Mucosa of rectum (tissue), 2 donors: ENCODE results near the gene HADH.
"Not testable (repeated sequence)": the region's sequence is repeated elsewhere in the genome, so short reads cannot be mapped to it uniquely, and the experiment has no call there.

Experiments used
- H3K27ac ChIP-seq, 2 donors: one replicate each; pipeline ENCODE4 v1.7.0; 2013; ENCODE audit warnings: inconsistent platforms in 2 of 2, low read depth in 2 of 2, low read length in 2 of 2
- H3K27me3 ChIP-seq, 2 donors: one replicate each; pipeline ENCODE4 v1.7.0; 2013; ENCODE audit warnings: low read length in 2 of 2; ENCODE audit not compliant: control insufficient read depth in 2 of 2, insufficient read depth in 2 of 2
- H3K36me3 ChIP-seq, 2 donors: one replicate each; pipeline ENCODE4 v1.7.0; 2013; ENCODE audit warnings: low read length in 2 of 2; ENCODE audit not compliant: control insufficient read depth in 2 of 2, insufficient read depth in 2 of 2
- H3K4me1 ChIP-seq, 2 donors: one replicate each; pipeline ENCODE4 v1.7.0; 2013; ENCODE audit warnings: low read length in 2 of 2, mild to moderate bottlenecking in 1 of 2; ENCODE audit not compliant: control insufficient read depth in 2 of 2, insufficient read depth in 2 of 2
- H3K4me3 ChIP-seq, 2 donors: one replicate each; pipeline ENCODE4 v1.7.0; 2013; ENCODE audit warnings: low read length in 2 of 2
- H3K9ac ChIP-seq, 2 donors: one replicate each; pipeline ENCODE4 v1.7.0; 2013; ENCODE audit warnings: low read length in 2 of 2, low read depth in 1 of 2, mild to moderate bottlenecking in 1 of 2
- H3K9me3 ChIP-seq, 2 donors: one replicate each; pipeline ENCODE4 v1.7.0; 2013; ENCODE audit warnings: low read length in 2 of 2; ENCODE audit not compliant: control insufficient read depth in 2 of 2
- donor health status: healthy.
- donor health status: Normal muscosa, but diverticular disease.

HADH gene

GRCh38 chr4:107989537-107990386 lies at the start of gene HADH:
Gene HADH, plus strand, starts transcription at chr4:107989889. Its CDS starts 44 bp downstream, at chr4:107989933.
- Histone ChIP-seq H3K9me3 (no peaks in the 10 kb centered on the region), H3K4me1 (peaks cover 31 to 32% of the 10 kb centered on the region in 2 donors), H3K36me3 (no peaks in the 10 kb centered on the region), H3K27ac (peak within 1 kb of the TSS; percentile 91), H3K9ac (peak within 1 kb of the TSS; percentile 74 to 96), H3K4me3 (peak within 1 kb of the TSS; percentile 86 to 97), H3K27me3 (no peaks in the 10 kb centered on the region)

GRCh38 chr4:107945809-107946208 lies 43.9 kb upstream of the HADH start:
- Histone ChIP-seq H3K27ac (no peak overlapping the region), H3K36me3 (peaks cover 0 to 2% of the 10 kb centered on the region in 2 donors), H3K4me3 (no peak overlapping the region), H3K9me3 (no peaks in the 10 kb centered on the region), H3K4me1 (no peaks in the 10 kb centered on the region), H3K9ac (no peak overlapping the region), H3K27me3 (no peaks in the 10 kb centered on the region)

GRCh38 chr4:107950746-107951540 lies 38.7 kb upstream of the HADH start:
- H3K4me3 ChIP-seq = no peak overlapping the region
- no peaks in the 10 kb centered on the region for H3K27me3 ChIP-seq
- peaks cover 0 to 5% of the 10 kb centered on the region in 2 donors for H3K9me3 ChIP-seq
- H3K9ac ChIP-seq = no peak overlapping the region
- H3K36me3 ChIP-seq = peaks cover 2 to 3% of the 10 kb centered on the region in 2 donors
- H3K27ac ChIP-seq = no peak overlapping the region
- no peaks in the 10 kb centered on the region for H3K4me1 ChIP-seq

- no peaks in the 10 kb centered on the region for H3K27me3 ChIP-seq
- peaks cover 2 to 3% of the 10 kb centered on the region in 2 donors for H3K36me3 ChIP-seq
Observed at GRCh38 chr4:107951551-107951950, 38.1 kb upstream of the HADH start.

GRCh38 chr4:107956011-107956410 lies 33.7 kb upstream of the HADH start:
- H3K9me3 ChIP-seq = peaks cover 0 to 5% of the 10 kb centered on the region in 2 donors
- no peak overlapping the region for H3K4me3 ChIP-seq
- H3K27me3 ChIP-seq = no peaks in the 10 kb centered on the region
- no peak overlapping the region for H3K9ac ChIP-seq
- no peaks in the 10 kb centered on the region for H3K4me1 ChIP-seq
- H3K36me3 ChIP-seq = peaks cover 0 to 3% of the 10 kb centered on the region in 2 donors
- H3K27ac ChIP-seq = no peak overlapping the region

More at GRCh38 chr4:107951551-107951950, 38.1 kb upstream of the HADH start:
- Histone ChIP-seq H3K4me3 (no peak overlapping the region), H3K9me3 (peaks cover 0 to 5% of the 10 kb centered on the region in 2 donors), H3K9ac (no peak overlapping the region), H3K4me1 (no peaks in the 10 kb centered on the region), H3K27ac (no peak overlapping the region)

- Histone ChIP-seq H3K4me1 (no peaks in the 10 kb centered on the region), H3K36me3 (no peaks in the 10 kb centered on the region), H3K9me3 (no peaks in the 10 kb centered on the region), H3K27me3 (no peaks in the 10 kb centered on the region), H3K4me3 (no peak overlapping the region), H3K27ac (no peak overlapping the region), H3K9ac (no peak overlapping the region)
Observed at GRCh38 chr4:107966903-107967302, 22.8 kb upstream of the HADH start.

- not testable (repeated sequence) for H3K36me3 ChIP-seq, H3K27ac ChIP-seq, H3K4me3 ChIP-seq, H3K9me3 ChIP-seq, H3K9ac ChIP-seq, H3K4me1 ChIP-seq, H3K27me3 ChIP-seq
Observed at GRCh38 chr4:107967519-107967918, 22.2 kb upstream of the HADH start.

- not testable (repeated sequence) for H3K36me3 ChIP-seq, H3K27ac ChIP-seq, H3K9ac ChIP-seq, H3K27me3 ChIP-seq, H3K4me3 ChIP-seq, H3K9me3 ChIP-seq, H3K4me1 ChIP-seq
Observed at GRCh38 chr4:107967921-107968320, 21.8 kb upstream of the HADH start.

GRCh38 chr4:107970063-107970798 lies 19.5 kb upstream of the HADH start:
- Histone ChIP-seq H3K27ac (no peak overlapping the region), H3K27me3 (no peaks in the 10 kb centered on the region), H3K9ac (no peak overlapping the region), H3K4me3 (no peak overlapping the region), H3K4me1 (no peaks in the 10 kb centered on the region), H3K36me3 (no peaks in the 10 kb centered on the region), H3K9me3 (no peaks in the 10 kb centered on the region)
